Kidney (tissue), 14 donors: ENCODE measurements around the gene COL6A2. TPM values are rescaled to one million over a fixed set of nuclear protein-coding genes. Genes with fewer than 3 reads are reported as not detected.

Source experiments
- DNase-seq, 5 donors: peaks; one replicate each; pipeline ENCODE4 v3.0.0-alpha.2; 2013 to 2020
- FAIRE-seq: peaks from 2 replicates; lab custom pipeline; 2012; peaks lifted over from hg19 to GRCh38; lab: Jason Lieb, UNC
- H3K27ac ChIP-seq, 2 donors: one replicate each; pipeline ENCODE4 v1.7.0; 2013; ENCODE audit warnings: low read depth in 2 of 2, low read length in 2 of 2, inconsistent platforms in 1 of 2
- H3K27me3 ChIP-seq: one replicate; pipeline ENCODE4 v1.7.1; 2013; ENCODE audit warnings: low read length, inconsistent platforms; ENCODE audit not compliant: control insufficient read depth, insufficient read depth
- H3K36me3 ChIP-seq, 3 donors: one replicate each; pipeline versions ENCODE4 v1.7.0 to v1.7.1; 2013; ENCODE audit warnings: low read length in 3 of 3, control low read depth in 1 of 3, inconsistent platforms in 1 of 3; ENCODE audit not compliant: insufficient read depth in 3 of 3, control insufficient read depth in 2 of 3
- H3K4me1 ChIP-seq, 3 donors: one replicate each; pipeline versions ENCODE4 v1.7.0 to v1.7.1; 2013; ENCODE audit warnings: low read length in 3 of 3, inconsistent platforms in 1 of 3, low read depth in 1 of 3; ENCODE audit not compliant: control insufficient read depth in 2 of 3, insufficient read depth in 2 of 3
- H3K4me3 ChIP-seq, 3 donors: one replicate each; pipeline versions ENCODE4 v1.7.0 to v1.8.1; 2013; ENCODE audit warnings: low read length in 3 of 3, control low read depth in 1 of 3, inconsistent platforms in 1 of 3
- H3K9ac ChIP-seq, 3 donors: one replicate each; pipeline versions ENCODE4 v1.7.0 to v1.7.1; 2013; ENCODE audit warnings: low read length in 3 of 3, control low read depth in 1 of 3, inconsistent platforms in 1 of 3
- H3K9me3 ChIP-seq, 3 donors: one replicate each; pipeline versions ENCODE4 v1.7.0 to v1.7.1; 2013; ENCODE audit warnings: low read length in 3 of 3, control low read depth in 1 of 3, inconsistent platforms in 1 of 3; ENCODE audit not compliant: control insufficient read depth in 2 of 3, insufficient read depth in 1 of 3
- intact Hi-C: fragments of 100-400 bp; cut with DNase I; formaldehyde crosslinking; loops from one replicate; pipeline ENCODE4 v1.11.1; 2022
- polyA plus RNA-seq: library from polyadenylated mRNA; stranded (reverse); fragments of 350-450 nt; fragmentation: Illumina TruSeq; extraction: RNeasy Lipid Tissue Mini Kit (QIAGEN cat#74804); gene quantifications from one replicate; pipeline ENCODE4 v1.2.3, GENCODE V29; 2014; ENCODE audit warnings: low read depth, low replicate concordance; ENCODE audit not compliant: insufficient read depth
- total RNA-seq: library from RNA; stranded (reverse); fragmentation: NEBNext Ultra II Directional; extraction: Animal tissue kit (Norgen Biotek cat#: 25700); gene quantifications from one replicate; pipeline ENCODE4 v1.2.1, GENCODE V29; 2021
- TF ChIP-seq, protein P1 (sequence below): IDR thresholded peaks from 3 replicates; pipeline ENCODE4 v1.5.1; 2012; ENCODE audit warnings: mild to moderate bottlenecking, moderate library complexity, borderline replicate concordance; ENCODE audit not compliant: insufficient read depth; ENCODE audit errors: extremely low read depth
- donor health status: control.
- donor health status: control.
- donor health status: control.
- donor health status: control.
- donor health status: control.
- donor health status: DM: yes; HTN: yes; CAD: no.
- donor health status: Normal renal cell carcinoma (clear cell type).

The COL6A2 gene
- total and polyA plus RNA-seq, 2 donors from 2014 or later: 52.4 to 174 TPM

DNA sequence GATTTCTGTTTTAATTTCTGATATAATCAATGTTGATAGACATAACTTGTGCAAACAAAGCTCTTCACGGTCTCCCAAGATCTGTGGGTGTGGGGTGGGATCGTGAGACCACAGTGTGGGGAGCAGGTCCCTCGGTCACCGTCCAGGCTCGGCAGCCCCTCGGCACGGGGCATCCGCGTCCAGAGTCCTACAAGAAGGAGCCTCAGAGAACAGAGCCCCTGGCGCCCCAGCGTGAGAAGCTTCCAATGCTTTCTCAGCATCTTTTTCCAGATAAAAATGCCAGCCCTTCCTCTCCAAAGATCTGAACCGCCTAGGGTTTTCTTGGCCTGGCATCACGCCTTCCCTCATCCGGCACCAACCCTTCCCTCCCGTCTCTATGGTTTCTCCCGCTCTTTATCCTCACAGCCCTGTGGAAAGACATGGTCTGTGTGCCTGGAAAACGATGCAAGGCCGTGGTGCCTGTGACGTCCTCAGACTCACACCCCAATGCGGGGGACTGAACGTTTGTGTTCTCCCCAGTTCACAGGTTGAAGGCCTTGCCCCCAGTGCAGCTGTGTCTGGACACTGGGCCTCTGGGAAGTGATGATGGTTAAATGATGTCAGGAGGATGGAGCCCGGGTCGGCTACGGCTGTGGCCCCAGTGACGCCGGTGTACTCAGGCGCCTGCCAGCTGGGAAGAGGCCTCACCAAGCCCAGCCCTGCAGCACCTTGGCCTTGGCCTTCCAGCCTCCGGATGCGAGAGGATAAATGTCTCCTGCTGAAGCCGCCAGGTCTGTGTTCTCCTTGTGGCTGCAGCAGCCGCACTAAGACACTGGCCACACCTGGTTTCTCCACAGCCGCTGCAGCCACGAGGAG lies 45.9 kb upstream of the COL6A2 start:
- H3K27ac ChIP-seq: no peak overlapping the region
- no peak overlapping the region for H3K4me3 ChIP-seq
- no peaks in the 10 kb centered on the region for H3K9me3 ChIP-seq
- no peaks in the 10 kb centered on the region for H3K36me3 ChIP-seq
- no peaks in the 10 kb centered on the region for H3K27me3 ChIP-seq
- intact Hi-C loops: no loop called here
- TF ChIP-seq, protein P1, sequence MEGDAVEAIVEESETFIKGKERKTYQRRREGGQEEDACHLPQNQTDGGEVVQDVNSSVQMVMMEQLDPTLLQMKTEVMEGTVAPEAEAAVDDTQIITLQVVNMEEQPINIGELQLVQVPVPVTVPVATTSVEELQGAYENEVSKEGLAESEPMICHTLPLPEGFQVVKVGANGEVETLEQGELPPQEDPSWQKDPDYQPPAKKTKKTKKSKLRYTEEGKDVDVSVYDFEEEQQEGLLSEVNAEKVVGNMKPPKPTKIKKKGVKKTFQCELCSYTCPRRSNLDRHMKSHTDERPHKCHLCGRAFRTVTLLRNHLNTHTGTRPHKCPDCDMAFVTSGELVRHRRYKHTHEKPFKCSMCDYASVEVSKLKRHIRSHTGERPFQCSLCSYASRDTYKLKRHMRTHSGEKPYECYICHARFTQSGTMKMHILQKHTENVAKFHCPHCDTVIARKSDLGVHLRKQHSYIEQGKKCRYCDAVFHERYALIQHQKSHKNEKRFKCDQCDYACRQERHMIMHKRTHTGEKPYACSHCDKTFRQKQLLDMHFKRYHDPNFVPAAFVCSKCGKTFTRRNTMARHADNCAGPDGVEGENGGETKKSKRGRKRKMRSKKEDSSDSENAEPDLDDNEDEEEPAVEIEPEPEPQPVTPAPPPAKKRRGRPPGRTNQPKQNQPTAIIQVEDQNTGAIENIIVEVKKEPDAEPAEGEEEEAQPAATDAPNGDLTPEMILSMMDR: no peak
- DNase-seq (peak in 1 of 5 donors; percentile 57), FAIRE-seq (no peak)
- peaks cover 0 to 6% (median 0%) of the 10 kb centered on the region in 3 donors for H3K4me1 ChIP-seq
- H3K9ac ChIP-seq: no peak overlapping the region

DNA sequence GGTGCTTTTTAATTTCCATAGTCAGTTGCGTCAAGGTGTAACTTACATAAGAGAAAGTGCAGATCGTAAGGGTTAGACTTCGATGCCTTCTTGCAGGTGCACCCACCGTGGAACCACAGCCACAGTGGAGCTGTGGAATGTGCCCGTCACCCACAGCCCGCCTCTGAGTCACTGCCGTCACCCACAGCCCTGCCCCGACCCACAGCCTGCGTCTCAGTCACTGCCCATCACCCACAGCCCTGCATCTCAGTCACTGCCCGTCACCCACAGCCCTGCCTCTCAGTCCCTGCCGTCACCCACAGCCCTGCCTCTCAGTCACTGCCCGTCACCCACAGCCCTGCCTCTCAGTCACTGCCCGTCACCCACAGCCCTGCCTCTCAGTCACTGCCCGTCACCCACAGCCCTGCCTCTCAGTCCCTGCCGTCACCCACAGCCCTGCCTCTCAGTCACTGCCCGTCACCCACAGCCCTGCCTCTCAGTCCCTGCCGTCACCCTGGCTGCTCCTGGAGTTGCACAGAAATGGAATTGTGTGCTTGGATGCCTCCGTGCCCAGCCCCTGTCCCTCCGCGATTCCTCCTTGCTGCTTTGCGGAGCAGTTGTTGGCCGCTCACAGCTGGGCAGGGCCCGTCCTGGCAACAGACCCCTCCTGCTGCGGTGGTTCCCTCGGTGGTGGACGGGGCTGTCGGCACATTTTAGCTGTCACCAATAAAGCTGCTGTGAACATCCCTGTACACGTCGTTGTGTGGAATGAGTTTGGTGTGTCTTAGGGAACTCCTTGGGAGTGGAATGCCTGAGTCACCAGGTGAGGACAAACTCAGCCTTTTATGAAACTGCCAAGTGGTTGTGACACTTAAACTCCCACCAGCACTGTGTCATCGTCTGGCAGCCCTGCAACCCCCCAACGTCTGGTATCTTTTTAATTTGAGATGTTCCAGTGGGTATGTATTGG lies 44.9 kb upstream of the COL6A2 start:
- H3K27me3 ChIP-seq: no peaks in the 10 kb centered on the region
- TF ChIP-seq, protein P1: no peak
- no peak for FAIRE-seq

DNA sequence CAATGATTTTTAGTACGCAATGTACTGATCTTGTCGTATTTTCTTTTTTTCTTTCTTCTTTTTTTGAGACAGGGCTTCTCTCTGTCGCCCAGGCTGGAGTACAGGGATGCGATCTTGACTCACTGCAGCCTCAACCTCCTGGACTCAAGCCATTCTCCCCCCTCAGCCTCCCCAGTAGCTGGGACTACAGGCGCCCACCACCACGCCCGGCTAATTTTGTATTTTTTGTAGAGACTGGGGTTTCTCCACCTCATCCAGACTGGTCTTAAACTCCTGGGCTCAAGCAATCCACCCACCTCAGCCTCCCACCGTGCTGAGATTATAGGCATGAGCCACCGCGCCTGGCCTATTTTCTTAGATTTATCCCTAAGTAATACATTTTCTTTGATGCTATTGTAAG lies 43.9 kb upstream of the COL6A2 start:
- Histone ChIP-seq H3K36me3 (no peaks in the 10 kb centered on the region), H3K9me3 (no peaks in the 10 kb centered on the region), H3K4me3 (no peak overlapping the region), H3K9ac (no peak overlapping the region), H3K4me1 (peaks cover 0 to 6% (median 0%) of the 10 kb centered on the region in 3 donors), H3K27ac (no peak overlapping the region), H3K27me3 (no peaks in the 10 kb centered on the region)
- DNase-seq (peak in 1 of 5 donors; percentile 47), FAIRE-seq (no peak)
- intact Hi-C loops: no loop called here
- TF ChIP-seq, protein P1: no peak

More for the DNA sequence above, 44.9 kb upstream of the COL6A2 start:
- peak in 1 of 5 donors; percentile 74 for DNase-seq
- intact Hi-C loops: no loop called here
- Histone ChIP-seq H3K9me3 (no peaks in the 10 kb centered on the region), H3K27ac (no peak overlapping the region), H3K9ac (no peak overlapping the region), H3K36me3 (no peaks in the 10 kb centered on the region), H3K4me3 (no peak overlapping the region), H3K4me1 (peaks cover 0 to 6% (median 0%) of the 10 kb centered on the region in 3 donors)
